ENCODE data around the gene DNAJC18. TPM values are rescaled to one million over a fixed set of nuclear protein-coding genes. Genes with fewer than 3 reads are reported as not detected.

The DNAJC18 gene
- total RNA-seq, 1 experiment from 2014 or later = 6.7 TPM

- intact Hi-C loops (cut with micrococcal nuclease; ENCODE audit: unreplicated experiment) = no loop called here
- CTCF ChIA-PET = no interaction called here
- Mint-ChIP-seq H3K36me3 (ENCODE audit: insufficient read depth, unreplicated experiment) (no peaks in the 10 kb centered on the region), H3K27me3 (ENCODE audit: unreplicated experiment) (no peaks in the 10 kb centered on the region), H3K4me1 (ENCODE audit: low read depth, unreplicated experiment) (peaks cover 12% of the 10 kb centered on the region), H3K27ac (ENCODE audit: unreplicated experiment) (no peak overlapping the region), H3K9me3 (ENCODE audit: low read depth, unreplicated experiment) (no peaks in the 10 kb centered on the region), H3K4me3 (ENCODE audit: low read depth, unreplicated experiment) (no peak overlapping the region)
- no peak for DNase-seq
- TF ChIP-seq CTCF (IDR thresholded peaks at IDR 0.05; ENCODE audit: unreplicated experiment) = no peak
- BruUV-seq (replicated peaks) = no TSS peak
Observed at GRCh38 chr5:139454568-139455290, 15.4 kb upstream of the DNAJC18 start.

GRCh38 chr5:139453683-139454567 lies 14.6 kb upstream of the DNAJC18 start:
- Mint-ChIP-seq H3K27me3 (ENCODE audit: unreplicated experiment) (peaks cover 5% of the 10 kb centered on the region), H3K4me3 (ENCODE audit: low read depth, unreplicated experiment) (no peak overlapping the region), H3K9me3 (ENCODE audit: low read depth, unreplicated experiment) (no peaks in the 10 kb centered on the region), H3K36me3 (ENCODE audit: insufficient read depth, unreplicated experiment) (no peaks in the 10 kb centered on the region), H3K27ac (ENCODE audit: unreplicated experiment) (no peak overlapping the region), H3K4me1 (ENCODE audit: low read depth, unreplicated experiment) (peaks cover 4% of the 10 kb centered on the region)
- no TSS peak for BruUV-seq (replicated peaks)
- CTCF ChIA-PET = no interaction called here
- DNase-seq = no peak
- TF ChIP-seq CTCF (IDR thresholded peaks at IDR 0.05; ENCODE audit: unreplicated experiment) = no peak
- intact Hi-C loops (cut with micrococcal nuclease; ENCODE audit: unreplicated experiment) = no loop called here

- Mint-ChIP-seq H3K4me1 (ENCODE audit: low read depth, unreplicated experiment) (no peaks in the 10 kb centered on the region), H3K4me3 (ENCODE audit: low read depth, unreplicated experiment) (no peak overlapping the region), H3K9me3 (ENCODE audit: low read depth, unreplicated experiment) (no peaks in the 10 kb centered on the region), H3K36me3 (ENCODE audit: insufficient read depth, unreplicated experiment) (no peaks in the 10 kb centered on the region), H3K27me3 (ENCODE audit: unreplicated experiment) (peaks cover 23% of the 10 kb centered on the region), H3K27ac (ENCODE audit: unreplicated experiment) (no peak overlapping the region)
- CTCF ChIA-PET = no interaction called here
- DNase-seq = no peak
- no peak for TF ChIP-seq CTCF (IDR thresholded peaks at IDR 0.05; ENCODE audit: unreplicated experiment)
- intact Hi-C loops (cut with micrococcal nuclease; ENCODE audit: unreplicated experiment) = no loop called here
- BruUV-seq (replicated peaks) = no TSS peak
Observed at GRCh38 chr5:139451878-139452660, 12.7 kb upstream of the DNAJC18 start.

- H3K4me1 Mint-ChIP-seq (ENCODE audit: low read depth, unreplicated experiment) = no peaks in the 10 kb centered on the region
- intact Hi-C loops (cut with micrococcal nuclease; ENCODE audit: unreplicated experiment) = no loop called here
- no peaks in the 10 kb centered on the region for H3K36me3 Mint-ChIP-seq (ENCODE audit: insufficient read depth, unreplicated experiment)
- BruUV-seq (replicated peaks) = no TSS peak
- CTCF ChIA-PET = no interaction called here
- peaks cover 32% of the 10 kb centered on the region for H3K27me3 Mint-ChIP-seq (ENCODE audit: unreplicated experiment)
- DNase-seq = no peak
- no peak overlapping the region for H3K27ac Mint-ChIP-seq (ENCODE audit: unreplicated experiment)
- TF ChIP-seq CTCF (IDR thresholded peaks at IDR 0.05; ENCODE audit: unreplicated experiment) = no peak
- H3K4me3 Mint-ChIP-seq (ENCODE audit: low read depth, unreplicated experiment) = no peak overlapping the region
- H3K9me3 Mint-ChIP-seq (ENCODE audit: low read depth, unreplicated experiment) = no peaks in the 10 kb centered on the region
Observed at GRCh38 chr5:139451176-139451575, 11.9 kb upstream of the DNAJC18 start.
